GM12878 (cell line): ENCODE data around the gene GOSR1. TPM values are rescaled to one million over a fixed set of nuclear protein-coding genes. Genes with fewer than 3 reads are reported as not detected.

ENCODE experiments used
- ATAC-seq: fragments of 200-7000 bp; cut with Tn5 transposase; 3 replicates; pipeline ENCODE4 v1.9.1; 2020; ENCODE audit warnings: mild to moderate bottlenecking, moderate library complexity
- BruUV-seq: library from RNA; stranded (reverse); fragments of 400-500 nt; replicated peaks from 2 replicates; lab custom pipeline; 2021; lab: Mats Ljungman, UMichigan
- CTCF ChIA-PET: fragments of 300-600 bp; sonication (Branson Sonifier 250); formaldehyde crosslinking; extraction: SDS; loops from one replicate; lab custom pipeline; 2021; ENCODE audit warnings: inconsistent platforms; lab: Yijun Ruan, JAX
- POLR2A ChIA-PET: fragments of 350-600 bp; formaldehyde crosslinking; extraction: SDS; loops from one replicate; lab custom pipeline; 2021; ENCODE audit warnings: inconsistent platforms; lab: Charles Lee
- RAD21 ChIA-PET: fragments of 300-600 bp; sonication (Branson Sonifier 250); formaldehyde crosslinking; loops from one replicate; lab custom pipeline; 2023; ENCODE audit warnings: antibody characterized with exemption; ENCODE audit not compliant: unreplicated experiment; lab: Charles Lee
- SMC1A ChIA-PET: fragments of 300-600 bp; sonication (Branson Sonifier 250); formaldehyde crosslinking; loops from one replicate; lab custom pipeline; 2023; ENCODE audit not compliant: unreplicated experiment, uncharacterized antibody; lab: Charles Lee
- DNase-seq: peaks from one replicate; pipeline ENCODE4 v3.0.0-alpha.2; 2011; ENCODE audit warnings: low read depth, low spot score
- FAIRE-seq: peaks from 3 replicates; lab custom pipeline; 2011; peaks lifted over from hg19 to GRCh38; lab: Jason Lieb, UNC
- H2AFZ ChIP-seq: 2 replicates; pipeline ENCODE4 v1.6.0; 2011; ENCODE audit warnings: low read depth, low read length, control low read depth; ENCODE audit not compliant: control insufficient read depth
- H3K27ac ChIP-seq: 2 replicates; pipeline ENCODE4 v1.5.1; 2011; ENCODE audit warnings: control low read depth; ENCODE audit not compliant: control insufficient read depth, insufficient read depth
- H3K27me3 ChIP-seq, 2 experiments: replicated peaks in 1 of 2; 2 replicates each; pipeline versions ENCODE4 v1.6.0 to v1.6.1; 2011; ENCODE audit warnings: low read length in 1 of 2; ENCODE audit not compliant: control insufficient read depth in 2 of 2, insufficient read depth in 2 of 2
- H3K36me3 ChIP-seq, 2 experiments: 2 replicates each; pipeline ENCODE4 v1.5.1; 2011; ENCODE audit warnings: low read length in 1 of 2; ENCODE audit not compliant: control insufficient read depth in 2 of 2, insufficient read depth in 2 of 2
- H3K4me1 ChIP-seq: 2 replicates; pipeline ENCODE4 v1.6.1; 2011; ENCODE audit warnings: mild to moderate bottlenecking, low read length, moderate library complexity, mixed read lengths; ENCODE audit not compliant: control insufficient read depth, insufficient read depth
- H3K4me2 ChIP-seq: 2 replicates; pipeline ENCODE4 v1.6.0; 2011; ENCODE audit warnings: control low read depth; ENCODE audit not compliant: control insufficient read depth, insufficient read depth
- H3K4me3 ChIP-seq: fragments of 200-600 bp; sonication (generic); 2 replicates; pipeline ENCODE4 v1.5.1; 2016
- H3K79me2 ChIP-seq: 2 replicates; pipeline ENCODE4 v1.6.0; 2011; ENCODE audit warnings: low read length; ENCODE audit not compliant: control insufficient read depth, insufficient read depth
- H3K9ac ChIP-seq: 2 replicates; pipeline ENCODE4 v1.8.0; 2011; ENCODE audit warnings: low read length, control low read depth, mixed read lengths; ENCODE audit not compliant: control insufficient read depth, insufficient read depth
- H3K9me3 ChIP-seq: replicated peaks from 3 replicates; pipeline ENCODE4 v1.5.1; 2011; ENCODE audit warnings: mild to moderate bottlenecking, low read length; ENCODE audit not compliant: control insufficient read depth, insufficient read depth
- H4K20me1 ChIP-seq: 2 replicates; pipeline ENCODE4 v1.6.0; 2011; ENCODE audit not compliant: control insufficient read depth, insufficient read depth
- CEBPB ChIP-seq, 2 experiments: fragments of 150-350 bp in 1 of 2; IDR thresholded peaks; 2 replicates each; pipeline ENCODE4 v1.6.1; 2012 to 2014; ENCODE audit warnings: low read depth in 2 of 2, low read length in 2 of 2, borderline replicate concordance in 1 of 2, inconsistent platforms in 1 of 2
- CREM ChIP-seq: IDR thresholded peaks from 2 replicates; pipeline ENCODE4 v1.6.1; 2014; ENCODE audit warnings: antibody characterized with exemption, low read depth
- EZH2 ChIP-seq: IDR thresholded peaks from 2 replicates; pipeline ENCODE4 v1.6.1; 2012; ENCODE audit warnings: low read depth, mild to moderate bottlenecking, control low read depth, inconsistent platforms, low read length, borderline replicate concordance; ENCODE audit not compliant: control insufficient read depth
- NFXL1 ChIP-seq: fragments of 450-650 bp; IDR thresholded peaks from 2 replicates; pipeline ENCODE4 v1.6.1; 2017; ENCODE audit warnings: antibody characterized with exemption, mild to moderate bottlenecking, borderline replicate concordance
- PML ChIP-seq: IDR thresholded peaks from 2 replicates; pipeline ENCODE4 v1.6.1; 2012; ENCODE audit warnings: low read length, inconsistent platforms
- POLR2AphosphoS2 ChIP-seq: IDR thresholded peaks from 2 replicates; pipeline ENCODE4 v1.6.1; 2011; ENCODE audit warnings: low read depth, mild to moderate bottlenecking, low read length, improper control_type of control experiment, moderate library complexity
- RELA ChIP-seq: fragments of 450-650 bp; IDR thresholded peaks from 2 replicates; pipeline ENCODE4 v1.8.0; 2014; ENCODE audit warnings: borderline replicate concordance; ENCODE audit not compliant: partially characterized antibody
- RFX5 ChIP-seq: IDR thresholded peaks from 2 replicates; pipeline ENCODE4 v1.6.1; 2011; ENCODE audit warnings: low read depth, low read length, improper control_type of control experiment
- SIX5 ChIP-seq: IDR thresholded peaks from 2 replicates; pipeline ENCODE4 v1.6.1; 2011; ENCODE audit warnings: mild to moderate bottlenecking, low read depth, low read length, moderate library complexity; ENCODE audit not compliant: severe bottlenecking
- SP1 ChIP-seq: IDR thresholded peaks from one replicate; pipeline ENCODE4 v1.6.1; 2011; ENCODE audit warnings: low read depth, low read length
- SRF ChIP-seq, 2 experiments: IDR thresholded peaks; 2 replicates each; pipeline ENCODE4 v1.6.1; 2011; ENCODE audit warnings: low read depth in 2 of 2, low read length in 2 of 2, mild to moderate bottlenecking in 1 of 2, moderate library complexity in 1 of 2
- SUPT20H ChIP-seq: IDR thresholded peaks from 2 replicates; pipeline ENCODE4 v1.6.1; 2011; ENCODE audit warnings: low read depth, mild to moderate bottlenecking, low read length, moderate library complexity, borderline replicate concordance; ENCODE audit not compliant: control insufficient read depth
- ZNF274 ChIP-seq: IDR thresholded peaks from one replicate; pipeline ENCODE4 v1.8.0; 2011; ENCODE audit not compliant: insufficient read length, insufficient read depth
- WGBS: methylation state at CpG from one replicate; pipeline ENCODE4 v1.1.6; 2016; ENCODE audit warnings: low lambda C conversion rate; ENCODE audit not compliant: insufficient replicate concordance, insufficient coverage; ENCODE audit errors: missing lambda C conversion rate; 5-methylcytosine and 5-hydroxymethylcytosine counted together
- in situ Hi-C: fragments of 300-500 bp; cut with MboI; formaldehyde crosslinking; loops from 9 replicates; pipeline ENCODE4 v1.14.3; 2018; ENCODE audit warnings: mixed read lengths
- intact Hi-C: fragments of 100-400 bp; cut with micrococcal nuclease; formaldehyde crosslinking; loops from one replicate; pipeline ENCODE4 v1.14.2; 2022; ENCODE audit not compliant: unreplicated experiment
- polyA plus RNA-seq, 11 experiments: library from polyadenylated mRNA; depleted of rRNA in 4 of 11; unstranded in 6 of 11; stranded (reverse) in 5 of 11; fragments of >200 nt; fragmentation: Nextera tagmentation in 4 of 11; fragmentation: Illumina TruSeq in 1 of 11; extraction: Ambion mirVana in 4 of 11; extraction: Trizol in 1 of 11; gene quantifications; 1 replicate in 1 of 11; 2 replicates in 10 of 11; pipeline versions ENCODE4 v1.2.1 to v1.2.3, GENCODE V29; 2011 to 2016; ENCODE audit warnings: inconsistent platforms in 2 of 11, missing spikeins in 2 of 11, low read depth in 1 of 11
- total RNA-seq, 4 experiments: library from RNA; depleted of rRNA in 3 of 4; stranded (reverse); fragments of >200 nt in 3 of 4; fragmentation: Illumina TruSeq in 1 of 4; extraction: Trizol in 1 of 4; gene quantifications; 2 replicates each; pipeline versions ENCODE4 v1.2.1 to v1.2.3, GENCODE V29; 2013 to 2021
- TF ChIP-seq, protein P1 (sequence below): fragments of 450-650 bp; IDR thresholded peaks from 2 replicates; pipeline ENCODE4 v1.6.1; 2017; ENCODE audit warnings: mild to moderate bottlenecking
- TF ChIP-seq, protein P2 (sequence below): fragments of 450-650 bp; IDR thresholded peaks from 2 replicates; pipeline ENCODE4 v1.6.1; 2017; ENCODE audit warnings: antibody characterized with exemption, mild to moderate bottlenecking, moderate library complexity
- TF ChIP-seq, protein P3 (sequence below): fragments of 450-650 bp; IDR thresholded peaks from 2 replicates; pipeline ENCODE4 v1.6.1; 2018; ENCODE audit warnings: mild to moderate bottlenecking, low read depth, moderate library complexity; ENCODE audit not compliant: partially characterized antibody

Gene GOSR1
- total and polyA plus RNA-seq, 10 of the 15 experiments (the other 5 are each of a cell fraction or from before 2014, with no cell fraction given): 21.4 to 99.3 (median 42.9) TPM

DNA sequence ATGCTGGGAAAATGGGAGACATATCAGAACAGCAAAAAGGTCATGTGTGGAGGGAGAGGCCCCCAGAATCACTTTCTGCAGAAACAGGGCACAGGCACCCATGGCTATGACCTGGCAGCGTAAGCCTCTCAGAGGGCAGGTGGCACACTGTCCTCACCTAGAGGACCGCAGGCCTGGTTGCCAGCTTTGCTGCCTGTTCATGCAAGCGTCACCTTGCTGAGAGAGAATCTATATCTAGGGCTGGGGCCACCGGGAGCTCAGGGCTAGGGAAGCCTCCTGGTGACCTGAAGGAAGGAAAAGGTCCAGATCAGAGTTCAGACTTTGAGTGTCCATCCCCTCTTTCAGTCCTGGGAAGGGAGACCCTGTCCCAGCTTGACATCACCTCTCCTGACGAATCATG is 78.7 kb downstream of the GOSR1 start:
- intact Hi-C loops: loop anchor here (5.0 kb wide), 1 partner anchor 214 kb away; no protein-coding TSS in a partner anchor
- H3K27ac ChIP-seq: no peak overlapping the region
- DNase-seq (no peak), FAIRE-seq (no peak), ATAC-seq (no peak)
- no peak for TF ChIP-seq ZNF274
- no peak for TF ChIP-seq NFXL1
- TF ChIP-seq POLR2AphosphoS2: no peak
- no peak for TF ChIP-seq EZH2
- no peak for TF ChIP-seq SIX5
- TF ChIP-seq, protein P1, sequence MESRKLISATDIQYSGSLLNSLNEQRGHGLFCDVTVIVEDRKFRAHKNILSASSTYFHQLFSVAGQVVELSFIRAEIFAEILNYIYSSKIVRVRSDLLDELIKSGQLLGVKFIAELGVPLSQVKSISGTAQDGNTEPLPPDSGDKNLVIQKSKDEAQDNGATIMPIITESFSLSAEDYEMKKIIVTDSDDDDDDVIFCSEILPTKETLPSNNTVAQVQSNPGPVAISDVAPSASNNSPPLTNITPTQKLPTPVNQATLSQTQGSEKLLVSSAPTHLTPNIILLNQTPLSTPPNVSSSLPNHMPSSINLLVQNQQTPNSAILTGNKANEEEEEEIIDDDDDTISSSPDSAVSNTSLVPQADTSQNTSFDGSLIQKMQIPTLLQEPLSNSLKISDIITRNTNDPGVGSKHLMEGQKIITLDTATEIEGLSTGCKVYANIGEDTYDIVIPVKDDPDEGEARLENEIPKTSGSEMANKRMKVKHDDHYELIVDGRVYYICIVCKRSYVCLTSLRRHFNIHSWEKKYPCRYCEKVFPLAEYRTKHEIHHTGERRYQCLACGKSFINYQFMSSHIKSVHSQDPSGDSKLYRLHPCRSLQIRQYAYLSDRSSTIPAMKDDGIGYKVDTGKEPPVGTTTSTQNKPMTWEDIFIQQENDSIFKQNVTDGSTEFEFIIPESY: no peak
- no peak for TF ChIP-seq SRF (IDR thresholded peaks at IDR 0.05; ENCODE audit: low read depth in 2 of 2, low read length in 2 of 2)
- no peak for TF ChIP-seq RFX5
- TF ChIP-seq, protein P2, sequence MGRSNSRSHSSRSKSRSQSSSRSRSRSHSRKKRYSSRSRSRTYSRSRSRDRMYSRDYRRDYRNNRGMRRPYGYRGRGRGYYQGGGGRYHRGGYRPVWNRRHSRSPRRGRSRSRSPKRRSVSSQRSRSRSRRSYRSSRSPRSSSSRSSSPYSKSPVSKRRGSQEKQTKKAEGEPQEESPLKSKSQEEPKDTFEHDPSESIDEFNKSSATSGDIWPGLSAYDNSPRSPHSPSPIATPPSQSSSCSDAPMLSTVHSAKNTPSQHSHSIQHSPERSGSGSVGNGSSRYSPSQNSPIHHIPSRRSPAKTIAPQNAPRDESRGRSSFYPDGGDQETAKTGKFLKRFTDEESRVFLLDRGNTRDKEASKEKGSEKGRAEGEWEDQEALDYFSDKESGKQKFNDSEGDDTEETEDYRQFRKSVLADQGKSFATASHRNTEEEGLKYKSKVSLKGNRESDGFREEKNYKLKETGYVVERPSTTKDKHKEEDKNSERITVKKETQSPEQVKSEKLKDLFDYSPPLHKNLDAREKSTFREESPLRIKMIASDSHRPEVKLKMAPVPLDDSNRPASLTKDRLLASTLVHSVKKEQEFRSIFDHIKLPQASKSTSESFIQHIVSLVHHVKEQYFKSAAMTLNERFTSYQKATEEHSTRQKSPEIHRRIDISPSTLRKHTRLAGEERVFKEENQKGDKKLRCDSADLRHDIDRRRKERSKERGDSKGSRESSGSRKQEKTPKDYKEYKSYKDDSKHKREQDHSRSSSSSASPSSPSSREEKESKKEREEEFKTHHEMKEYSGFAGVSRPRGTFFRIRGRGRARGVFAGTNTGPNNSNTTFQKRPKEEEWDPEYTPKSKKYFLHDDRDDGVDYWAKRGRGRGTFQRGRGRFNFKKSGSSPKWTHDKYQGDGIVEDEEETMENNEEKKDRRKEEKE: no peak
- no peak for TF ChIP-seq CEBPB (IDR thresholded peaks at IDR 0.05; ENCODE audit: borderline replicate concordance in 1 of 2, low read depth in 2 of 2, low read length in 2 of 2)
- no peak for TF ChIP-seq RELA
- TF ChIP-seq SP1: no peak
- TF ChIP-seq SUPT20H: no peak
- no peak for TF ChIP-seq PML
- TF ChIP-seq, protein P3, sequence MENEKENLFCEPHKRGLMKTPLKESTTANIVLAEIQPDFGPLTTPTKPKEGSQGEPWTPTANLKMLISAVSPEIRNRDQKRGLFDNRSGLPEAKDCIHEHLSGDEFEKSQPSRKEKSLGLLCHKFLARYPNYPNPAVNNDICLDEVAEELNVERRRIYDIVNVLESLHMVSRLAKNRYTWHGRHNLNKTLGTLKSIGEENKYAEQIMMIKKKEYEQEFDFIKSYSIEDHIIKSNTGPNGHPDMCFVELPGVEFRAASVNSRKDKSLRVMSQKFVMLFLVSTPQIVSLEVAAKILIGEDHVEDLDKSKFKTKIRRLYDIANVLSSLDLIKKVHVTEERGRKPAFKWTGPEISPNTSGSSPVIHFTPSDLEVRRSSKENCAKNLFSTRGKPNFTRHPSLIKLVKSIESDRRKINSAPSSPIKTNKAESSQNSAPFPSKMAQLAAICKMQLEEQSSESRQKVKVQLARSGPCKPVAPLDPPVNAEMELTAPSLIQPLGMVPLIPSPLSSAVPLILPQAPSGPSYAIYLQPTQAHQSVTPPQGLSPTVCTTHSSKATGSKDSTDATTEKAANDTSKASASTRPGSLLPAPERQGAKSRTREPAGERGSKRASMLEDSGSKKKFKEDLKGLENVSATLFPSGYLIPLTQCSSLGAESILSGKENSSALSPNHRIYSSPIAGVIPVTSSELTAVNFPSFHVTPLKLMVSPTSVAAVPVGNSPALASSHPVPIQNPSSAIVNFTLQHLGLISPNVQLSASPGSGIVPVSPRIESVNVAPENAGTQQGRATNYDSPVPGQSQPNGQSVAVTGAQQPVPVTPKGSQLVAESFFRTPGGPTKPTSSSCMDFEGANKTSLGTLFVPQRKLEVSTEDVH: no peak
- TF ChIP-seq CREM: no peak
- ChIA-PET CTCF (interaction anchor here (1.6 to 2.2 kb wide), 2 partner anchors 215 to 220 kb away, joined by 3 to 10 read pairs; no protein-coding TSS in a partner anchor), POLR2A (interaction anchor here (0.7 kb wide), 1 partner anchor 213 kb away, joined by 3 read pairs; no protein-coding TSS in a partner anchor), SMC1A (interaction anchor here (0.6 kb wide), 1 partner anchor 50 kb away, joined by 3 read pairs; no protein-coding TSS in a partner anchor), RAD21 (interaction anchor here (1.5 kb wide), 1 partner anchor 215 kb away, joined by 6 read pairs; no protein-coding TSS in a partner anchor)
- H4K20me1 ChIP-seq: no peaks in the 10 kb centered on the region
- no peak overlapping the region for H3K4me3 ChIP-seq
- 64% methylated on average over 5 of the region's 5 CpGs for WGBS
- no TSS peak for BruUV-seq
- peaks cover 4% of the 10 kb centered on the region for H3K4me1 ChIP-seq
- H3K9ac ChIP-seq: no peak overlapping the region
- no peak overlapping the region for H2AFZ ChIP-seq
- in situ Hi-C loops: no loop called here
- no peak overlapping the region for H3K4me2 ChIP-seq
- no peaks in the 10 kb centered on the region for H3K9me3 ChIP-seq
- no peaks in the 10 kb centered on the region for H3K36me3 ChIP-seq
- no peaks in the 10 kb centered on the region for H3K79me2 ChIP-seq
- H3K27me3 ChIP-seq: no peaks in the 10 kb centered on the region; a peak in 1 of 4 replicates
